Measurements from ENCODE around the gene UBE2L5.

- TF ChIP-seq ZNF558 (CRISPR knock-in tag; IDR thresholded peaks at IDR 0.05; ENCODE audit: borderline replicate concordance), result no peak
- no peak for TF ChIP-seq ZNF883 (CRISPR knock-in tag; IDR thresholded peaks at IDR 0.05; ENCODE audit: not compliant biosample characterization)
- no peak for TF ChIP-seq NFYB (CRISPR knock-in tag; IDR thresholded peaks at IDR 0.05)
- TF ChIP-seq ZNF414 (CRISPR knock-in tag; IDR thresholded peaks at IDR 0.05), result no peak
- TF ChIP-seq CTCF (CRISPR knock-in tag; IDR thresholded peaks at IDR 0.05), result no peak
- no peak for TF ChIP-seq ZNF788 (CRISPR knock-in tag; IDR thresholded peaks at IDR 0.05; ENCODE audit: borderline replicate concordance)
- TF ChIP-seq HNRNPUL1 (IDR thresholded peaks at IDR 0.05; ENCODE audit: low read depth, low read length), result no peak
- no peak for TF ChIP-seq HCFC1 (IDR thresholded peaks at IDR 0.05; ENCODE audit: low read depth, low read length)
- TF ChIP-seq KDM1A (CRISPR knock-in tag; IDR thresholded peaks at IDR 0.05), result no peak
- TF ChIP-seq GMEB1 (CRISPR knock-in tag; IDR thresholded peaks at IDR 0.05; ENCODE audit: borderline replicate concordance), result no peak
- TF ChIP-seq POLR2AphosphoS5 (IDR thresholded peaks at IDR 0.05; ENCODE audit: low read depth, low read length), result no peak
- no peak for TF ChIP-seq BRCA1 (CRISPR knock-in tag; IDR thresholded peaks at IDR 0.05)
Measured at GRCh38 chr13:30450066-30450465, 27.8 kb downstream of the UBE2L5 start.

Data from HepG2 (cell line).